Measurements from ENCODE around the gene PTPRM.

GRCh38 chr18:7789856-7790552 is 222.9 kb downstream of the PTPRM start:
- TF ChIP-seq CTCF (IDR thresholded peaks at IDR 0.05; ENCODE audit: low read length) (peak; percentile 24), EZH2 (optimal IDR thresholded peaks at IDR 0.05; ENCODE audit: low read depth, low read length) (no peak)
